ENCODE data around the gene PIK3CD.

DNA sequence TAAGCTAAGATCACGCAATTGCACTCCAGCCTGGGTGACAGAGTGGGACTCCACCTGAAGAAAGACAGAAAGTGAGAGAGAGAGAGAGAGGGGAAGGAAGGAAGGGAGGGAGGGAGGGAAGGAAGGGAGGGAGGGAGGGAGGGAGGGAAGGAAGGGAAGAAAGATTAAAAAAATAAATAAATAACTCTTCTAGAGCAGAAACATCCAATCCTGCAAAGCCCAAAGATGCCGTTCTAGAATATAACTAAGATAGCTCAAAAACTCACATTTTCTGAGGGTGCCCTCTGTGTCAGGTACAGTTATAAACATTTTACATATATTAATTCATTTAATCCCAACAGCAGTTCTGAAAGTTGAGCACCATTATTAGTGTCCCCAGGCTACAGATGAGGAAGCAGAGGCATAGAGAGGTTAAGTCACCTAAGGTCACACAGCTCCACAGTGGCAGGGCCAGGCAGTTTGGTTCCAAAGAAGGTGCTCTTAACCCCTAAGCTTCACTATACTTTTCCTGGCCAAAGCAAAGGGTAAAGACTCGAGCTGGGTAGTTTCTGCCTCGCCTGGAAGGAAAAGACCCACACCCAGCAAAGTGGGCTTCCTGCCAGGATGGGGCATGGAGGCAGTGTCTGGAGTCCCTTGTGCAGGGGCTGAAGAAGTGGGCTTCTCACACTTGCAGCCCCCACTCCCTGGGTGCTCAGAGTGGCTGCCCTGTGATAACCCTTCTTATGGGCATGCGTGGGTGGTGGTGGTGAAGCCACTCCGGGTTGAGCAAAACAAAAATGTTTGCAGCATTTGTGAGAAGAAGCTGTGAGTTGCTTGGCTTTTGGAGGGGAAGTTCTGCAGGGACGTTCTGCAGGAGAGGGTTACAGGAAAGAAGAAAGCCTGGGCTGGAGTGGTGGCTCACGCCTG is 7.9 kb upstream of the PIK3CD start:
- TF ChIP-seq POLR2A (IDR thresholded peaks at IDR 0.05; ENCODE audit: low read depth, low read length), result no peak
- TF ChIP-seq, protein P1, sequence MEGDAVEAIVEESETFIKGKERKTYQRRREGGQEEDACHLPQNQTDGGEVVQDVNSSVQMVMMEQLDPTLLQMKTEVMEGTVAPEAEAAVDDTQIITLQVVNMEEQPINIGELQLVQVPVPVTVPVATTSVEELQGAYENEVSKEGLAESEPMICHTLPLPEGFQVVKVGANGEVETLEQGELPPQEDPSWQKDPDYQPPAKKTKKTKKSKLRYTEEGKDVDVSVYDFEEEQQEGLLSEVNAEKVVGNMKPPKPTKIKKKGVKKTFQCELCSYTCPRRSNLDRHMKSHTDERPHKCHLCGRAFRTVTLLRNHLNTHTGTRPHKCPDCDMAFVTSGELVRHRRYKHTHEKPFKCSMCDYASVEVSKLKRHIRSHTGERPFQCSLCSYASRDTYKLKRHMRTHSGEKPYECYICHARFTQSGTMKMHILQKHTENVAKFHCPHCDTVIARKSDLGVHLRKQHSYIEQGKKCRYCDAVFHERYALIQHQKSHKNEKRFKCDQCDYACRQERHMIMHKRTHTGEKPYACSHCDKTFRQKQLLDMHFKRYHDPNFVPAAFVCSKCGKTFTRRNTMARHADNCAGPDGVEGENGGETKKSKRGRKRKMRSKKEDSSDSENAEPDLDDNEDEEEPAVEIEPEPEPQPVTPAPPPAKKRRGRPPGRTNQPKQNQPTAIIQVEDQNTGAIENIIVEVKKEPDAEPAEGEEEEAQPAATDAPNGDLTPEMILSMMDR (conservative IDR thresholded peaks at IDR 0.05; ENCODE audit: low read depth, low read length), result no peak
- TF ChIP-seq SMC3 (IDR thresholded peaks at IDR 0.05; ENCODE audit: low read depth, low read length), result no peak
- TF ChIP-seq, protein P2, sequence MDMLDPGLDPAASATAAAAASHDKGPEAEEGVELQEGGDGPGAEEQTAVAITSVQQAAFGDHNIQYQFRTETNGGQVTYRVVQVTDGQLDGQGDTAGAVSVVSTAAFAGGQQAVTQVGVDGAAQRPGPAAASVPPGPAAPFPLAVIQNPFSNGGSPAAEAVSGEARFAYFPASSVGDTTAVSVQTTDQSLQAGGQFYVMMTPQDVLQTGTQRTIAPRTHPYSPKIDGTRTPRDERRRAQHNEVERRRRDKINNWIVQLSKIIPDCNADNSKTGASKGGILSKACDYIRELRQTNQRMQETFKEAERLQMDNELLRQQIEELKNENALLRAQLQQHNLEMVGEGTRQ (IDR thresholded peaks at IDR 0.05; ENCODE audit: low read depth, low read length), result no peak
- TF ChIP-seq RCOR1 (IDR thresholded peaks at IDR 0.05; ENCODE audit: insufficient replicate concordance, low read length), result no peak
- no peak for TF ChIP-seq CHD1 (IDR thresholded peaks at IDR 0.05; ENCODE audit: low read depth, low read length)
- TF ChIP-seq MAZ (IDR thresholded peaks at IDR 0.05; ENCODE audit: borderline replicate concordance, low read depth, low read length), result no peak
- TF ChIP-seq RFX5 (IDR thresholded peaks at IDR 0.05; ENCODE audit: low read depth, low read length), result no peak
- TF ChIP-seq RAD21 (IDR thresholded peaks at IDR 0.05; ENCODE audit: low read length), result no peak

Data from IMR-90 (cell line).